ENCODE results near the gene CRTAC1.

- TF ChIP-seq POLR2A (IDR thresholded peaks at IDR 0.05) = no peak
- no peak for TF ChIP-seq CTCF (IDR thresholded peaks at IDR 0.05)
These were observed 9.4 kb upstream of the CRTAC1 start for GRCh38 chr10:98039690-98040381.

Data from heart left ventricle (tissue), 13 donors.